Measurements from ENCODE around the gene CCNO. TPM values are rescaled to one million over a fixed set of nuclear protein-coding genes. Genes with fewer than 3 reads are reported as not detected.

CCNO gene
- total RNA-seq: 1 to 10 TPM; 2.5 to 2.6 TPM

GRCh38 chr5:55232985-55233928 lies at the start of gene CCNO:
CCNO (minus strand) TSS chr5:55233608; CDS start chr5:55233523, 85 bp downstream.
- no peak for TF ChIP-seq CTCF (IDR thresholded peaks at IDR 0.05)
- Histone ChIP-seq H3K9me3 (no peaks in the 10 kb centered on the region), H3K27me3 (peaks cover 59% of the 10 kb centered on the region), H3K4me3 (peak within 1 kb of the TSS; percentile 59), H3K4me1 (peaks cover 28% of the 10 kb centered on the region), H3K9ac (ENCODE audit: low read depth in 2 of 2, low read length in 2 of 2) (peak within 1 kb of the TSS; percentile 60 to 73), H3K27ac (peak within 1 kb of the TSS; percentile 52), H3K36me3 (no peaks in the 10 kb centered on the region)
- intact Hi-C loops (cut with DNase I): loop anchor here (5.0 kb wide), 2 partner anchors 56 to 74 kb away; partner anchors contain the start of genes DHX29 and MTREX
- DNase-seq: peak; percentile 82

GRCh38 chr5:55278778-55279177 lies 45.4 kb upstream of the CCNO start:
- Histone ChIP-seq H3K4me1 (no peaks in the 10 kb centered on the region), H3K36me3 (no peaks in the 10 kb centered on the region), H3K9me3 (no peaks in the 10 kb centered on the region), H3K27ac (no peak overlapping the region), H3K27me3 (no peaks in the 10 kb centered on the region), H3K4me3 (no peak overlapping the region), H3K9ac (ENCODE audit: low read depth in 2 of 2, low read length in 2 of 2) (no peak overlapping the region)
- no peak for TF ChIP-seq CTCF (IDR thresholded peaks at IDR 0.05)
- no peak for DNase-seq
- intact Hi-C loops (cut with DNase I): no loop called here

- DNase-seq: no peak
- Histone ChIP-seq H3K27me3 (no peaks in the 10 kb centered on the region), H3K27ac (no peak overlapping the region), H3K4me1 (no peaks in the 10 kb centered on the region), H3K4me3 (no peak overlapping the region), H3K9me3 (no peaks in the 10 kb centered on the region), H3K36me3 (no peaks in the 10 kb centered on the region), H3K9ac (ENCODE audit: low read depth in 2 of 2, low read length in 2 of 2) (no peak overlapping the region)
- intact Hi-C loops (cut with DNase I): no loop called here
- no peak for TF ChIP-seq CTCF (IDR thresholded peaks at IDR 0.05)
Observed at GRCh38 chr5:55276771-55277170, 43.4 kb upstream of the CCNO start.

- TF ChIP-seq CTCF (IDR thresholded peaks at IDR 0.05): no peak
- H3K4me1 ChIP-seq: no peaks in the 10 kb centered on the region
- intact Hi-C loops (cut with DNase I): no loop called here
- no peak overlapping the region for H3K4me3 ChIP-seq
- H3K9ac ChIP-seq (ENCODE audit: low read depth in 2 of 2, low read length in 2 of 2): no peak overlapping the region
- no peaks in the 10 kb centered on the region for H3K36me3 ChIP-seq
- DNase-seq: no peak
- H3K27me3 ChIP-seq: no peaks in the 10 kb centered on the region
- no peak overlapping the region for H3K27ac ChIP-seq
- no peaks in the 10 kb centered on the region for H3K9me3 ChIP-seq
Observed at GRCh38 chr5:55258339-55258738, 24.9 kb upstream of the CCNO start.

- Histone ChIP-seq H3K4me1 (no peaks in the 10 kb centered on the region), H3K27me3 (no peaks in the 10 kb centered on the region), H3K36me3 (no peaks in the 10 kb centered on the region), H3K27ac (no peak overlapping the region), H3K9ac (ENCODE audit: low read depth in 2 of 2, low read length in 2 of 2) (no peak overlapping the region), H3K4me3 (no peak overlapping the region), H3K9me3 (no peaks in the 10 kb centered on the region)
- no peak for DNase-seq
- intact Hi-C loops (cut with DNase I): no loop called here
- TF ChIP-seq CTCF (IDR thresholded peaks at IDR 0.05): no peak
Observed at GRCh38 chr5:55254802-55255201, 21.4 kb upstream of the CCNO start.
